Measurements from ENCODE around the gene N4BP3. TPM values are rescaled to one million over a fixed set of nuclear protein-coding genes. Genes with fewer than 3 reads are reported as not detected.

The N4BP3 gene
- total RNA-seq, 1 experiment from 2014 or later = 46.2 TPM

DNA sequence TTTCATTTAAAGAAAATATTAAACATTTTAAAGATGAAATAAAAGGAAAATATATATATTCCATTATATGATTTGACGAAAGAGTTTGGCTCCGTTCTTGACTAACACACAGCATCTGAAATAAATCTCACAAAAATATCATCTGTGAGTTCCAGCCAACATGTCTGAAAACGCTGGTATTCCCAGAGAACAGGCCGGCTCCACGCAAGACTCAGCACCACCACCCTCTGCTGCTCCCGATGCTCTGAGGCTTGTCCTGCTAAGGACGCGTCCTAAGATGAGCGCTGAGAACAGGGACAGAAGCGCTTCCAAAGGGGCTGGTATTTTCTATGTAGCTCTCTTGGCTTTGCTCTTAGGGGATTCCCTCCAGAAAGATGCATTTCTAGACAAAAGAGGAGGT, 40.6 kb upstream of the N4BP3 start (continued):
- TF ChIP-seq PREB (CRISPR knock-in tag; IDR thresholded peaks at IDR 0.05; ENCODE audit: borderline replicate concordance) (no peak), ZNF263 (CRISPR knock-in tag; IDR thresholded peaks at IDR 0.05; ENCODE audit: low read depth) (no peak)

- POLR2A ChIA-PET = interaction anchor here (1.8 kb wide), 1 partner anchor 71 kb away, joined by 5 read pairs; no protein-coding TSS in a partner anchor
- TF ChIP-seq FOXK1 (CRISPR knock-in tag; IDR thresholded peaks at IDR 0.05) (no peak), RELA (CRISPR knock-in tag; IDR thresholded peaks at IDR 0.05; ENCODE audit: borderline replicate concordance) (no peak), ATF2 (CRISPR knock-in tag; IDR thresholded peaks at IDR 0.05; ENCODE audit: borderline replicate concordance, low read depth) (no peak), ATF3 (CRISPR knock-in tag; conservative IDR thresholded peaks at IDR 0.05) (no peak), HMGXB4 (CRISPR knock-in tag; IDR thresholded peaks at IDR 0.05) (no peak), ZNF121 (CRISPR knock-in tag; IDR thresholded peaks at IDR 0.05) (no peak), ZNF671 (CRISPR knock-in tag; IDR thresholded peaks at IDR 0.05) (no peak), CREM (CRISPR knock-in tag; IDR thresholded peaks at IDR 0.05) (no peak), ZNF219 (CRISPR knock-in tag; IDR thresholded peaks at IDR 0.05; ENCODE audit: borderline replicate concordance) (no peak), MXD4 (CRISPR knock-in tag; IDR thresholded peaks at IDR 0.05; ENCODE audit: borderline replicate concordance) (no peak), SMAD4 (CRISPR knock-in tag; IDR thresholded peaks at IDR 0.05) (no peak), IRF2 (CRISPR knock-in tag; IDR thresholded peaks at IDR 0.05; ENCODE audit: borderline replicate concordance, low read depth) (no peak), PREB (CRISPR knock-in tag; IDR thresholded peaks at IDR 0.05; ENCODE audit: borderline replicate concordance) (no peak)
- TF ChIP-seq, protein P1, sequence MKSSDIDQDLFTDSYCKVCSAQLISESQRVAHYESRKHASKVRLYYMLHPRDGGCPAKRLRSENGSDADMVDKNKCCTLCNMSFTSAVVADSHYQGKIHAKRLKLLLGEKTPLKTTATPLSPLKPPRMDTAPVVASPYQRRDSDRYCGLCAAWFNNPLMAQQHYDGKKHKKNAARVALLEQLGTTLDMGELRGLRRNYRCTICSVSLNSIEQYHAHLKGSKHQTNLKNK (CRISPR knock-in tag; IDR thresholded peaks at IDR 0.05) = no peak
- TF ChIP-seq, protein P2, sequence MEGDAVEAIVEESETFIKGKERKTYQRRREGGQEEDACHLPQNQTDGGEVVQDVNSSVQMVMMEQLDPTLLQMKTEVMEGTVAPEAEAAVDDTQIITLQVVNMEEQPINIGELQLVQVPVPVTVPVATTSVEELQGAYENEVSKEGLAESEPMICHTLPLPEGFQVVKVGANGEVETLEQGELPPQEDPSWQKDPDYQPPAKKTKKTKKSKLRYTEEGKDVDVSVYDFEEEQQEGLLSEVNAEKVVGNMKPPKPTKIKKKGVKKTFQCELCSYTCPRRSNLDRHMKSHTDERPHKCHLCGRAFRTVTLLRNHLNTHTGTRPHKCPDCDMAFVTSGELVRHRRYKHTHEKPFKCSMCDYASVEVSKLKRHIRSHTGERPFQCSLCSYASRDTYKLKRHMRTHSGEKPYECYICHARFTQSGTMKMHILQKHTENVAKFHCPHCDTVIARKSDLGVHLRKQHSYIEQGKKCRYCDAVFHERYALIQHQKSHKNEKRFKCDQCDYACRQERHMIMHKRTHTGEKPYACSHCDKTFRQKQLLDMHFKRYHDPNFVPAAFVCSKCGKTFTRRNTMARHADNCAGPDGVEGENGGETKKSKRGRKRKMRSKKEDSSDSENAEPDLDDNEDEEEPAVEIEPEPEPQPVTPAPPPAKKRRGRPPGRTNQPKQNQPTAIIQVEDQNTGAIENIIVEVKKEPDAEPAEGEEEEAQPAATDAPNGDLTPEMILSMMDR (IDR thresholded peaks at IDR 0.05) = no peak
- TF ChIP-seq, protein P3, sequence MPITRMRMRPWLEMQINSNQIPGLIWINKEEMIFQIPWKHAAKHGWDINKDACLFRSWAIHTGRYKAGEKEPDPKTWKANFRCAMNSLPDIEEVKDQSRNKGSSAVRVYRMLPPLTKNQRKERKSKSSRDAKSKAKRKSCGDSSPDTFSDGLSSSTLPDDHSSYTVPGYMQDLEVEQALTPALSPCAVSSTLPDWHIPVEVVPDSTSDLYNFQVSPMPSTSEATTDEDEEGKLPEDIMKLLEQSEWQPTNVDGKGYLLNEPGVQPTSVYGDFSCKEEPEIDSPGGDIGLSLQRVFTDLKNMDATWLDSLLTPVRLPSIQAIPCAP (CRISPR knock-in tag; IDR thresholded peaks at IDR 0.05) = no peak
- TF ChIP-seq, protein P4, sequence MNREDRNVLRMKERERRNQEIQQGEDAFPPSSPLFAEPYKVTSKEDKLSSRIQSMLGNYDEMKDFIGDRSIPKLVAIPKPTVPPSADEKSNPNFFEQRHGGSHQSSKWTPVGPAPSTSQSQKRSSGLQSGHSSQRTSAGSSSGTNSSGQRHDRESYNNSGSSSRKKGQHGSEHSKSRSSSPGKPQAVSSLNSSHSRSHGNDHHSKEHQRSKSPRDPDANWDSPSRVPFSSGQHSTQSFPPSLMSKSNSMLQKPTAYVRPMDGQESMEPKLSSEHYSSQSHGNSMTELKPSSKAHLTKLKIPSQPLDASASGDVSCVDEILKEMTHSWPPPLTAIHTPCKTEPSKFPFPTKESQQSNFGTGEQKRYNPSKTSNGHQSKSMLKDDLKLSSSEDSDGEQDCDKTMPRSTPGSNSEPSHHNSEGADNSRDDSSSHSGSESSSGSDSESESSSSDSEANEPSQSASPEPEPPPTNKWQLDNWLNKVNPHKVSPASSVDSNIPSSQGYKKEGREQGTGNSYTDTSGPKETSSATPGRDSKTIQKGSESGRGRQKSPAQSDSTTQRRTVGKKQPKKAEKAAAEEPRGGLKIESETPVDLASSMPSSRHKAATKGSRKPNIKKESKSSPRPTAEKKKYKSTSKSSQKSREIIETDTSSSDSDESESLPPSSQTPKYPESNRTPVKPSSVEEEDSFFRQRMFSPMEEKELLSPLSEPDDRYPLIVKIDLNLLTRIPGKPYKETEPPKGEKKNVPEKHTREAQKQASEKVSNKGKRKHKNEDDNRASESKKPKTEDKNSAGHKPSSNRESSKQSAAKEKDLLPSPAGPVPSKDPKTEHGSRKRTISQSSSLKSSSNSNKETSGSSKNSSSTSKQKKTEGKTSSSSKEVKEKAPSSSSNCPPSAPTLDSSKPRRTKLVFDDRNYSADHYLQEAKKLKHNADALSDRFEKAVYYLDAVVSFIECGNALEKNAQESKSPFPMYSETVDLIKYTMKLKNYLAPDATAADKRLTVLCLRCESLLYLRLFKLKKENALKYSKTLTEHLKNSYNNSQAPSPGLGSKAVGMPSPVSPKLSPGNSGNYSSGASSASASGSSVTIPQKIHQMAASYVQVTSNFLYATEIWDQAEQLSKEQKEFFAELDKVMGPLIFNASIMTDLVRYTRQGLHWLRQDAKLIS (CRISPR knock-in tag; IDR thresholded peaks at IDR 0.05; ENCODE audit: borderline replicate concordance) = no peak
- CTCF ChIA-PET = interaction anchor here (0.7 to 8.9 kb wide), 12 partner anchors 19 to 160 kb away, joined by 3 to 138 read pairs (median 11); partner anchors contain the start of genes NHP2 and PROP1
- Mint-ChIP-seq H3K36me3 (no peaks in the 10 kb centered on the region), H3K27ac (no peak overlapping the region), H3K4me3 (no peak overlapping the region), H3K9me3 (no peaks in the 10 kb centered on the region), H3K27me3 (ENCODE audit: low read depth) (peaks cover 15% of the 10 kb centered on the region), H3K4me1 (peaks cover 15% of the 10 kb centered on the region)
- no peak for DNase-seq (ENCODE audit: low spot score)
- ATAC-seq = no peak
Measured at GRCh38 chr5:178074266-178074952, 38.9 kb upstream of the N4BP3 start.

All from WTC11 (cell line).